Measurements from ENCODE around the gene ZCCHC24. TPM values are rescaled to one million over a fixed set of nuclear protein-coding genes. Genes with fewer than 3 reads are reported as not detected.

Gene ZCCHC24
- total RNA-seq, 1 experiment from 2014 or later = 3.8 TPM

DNA sequence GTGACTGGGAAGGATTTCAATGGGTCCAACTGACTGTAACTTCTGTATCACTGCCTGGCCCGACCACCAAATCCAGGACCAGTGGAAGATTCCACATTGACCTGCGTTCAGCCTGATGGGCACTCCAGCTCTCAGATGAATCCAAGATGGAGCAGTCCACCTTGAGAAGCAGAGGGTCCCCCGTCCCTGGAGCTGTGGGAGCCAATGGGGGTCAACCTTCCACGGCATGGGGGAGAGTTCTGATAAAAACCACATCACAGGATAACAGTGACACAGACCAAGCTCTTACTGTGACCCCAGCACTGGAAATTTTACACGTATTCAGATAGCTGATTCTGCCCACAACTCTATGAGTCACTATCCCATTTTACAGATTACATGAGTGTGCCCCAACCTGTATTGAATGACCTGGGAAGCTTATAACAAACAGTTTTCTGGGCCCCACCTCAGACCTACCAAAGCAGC is 11.2 kb downstream of the ZCCHC24 start:
- Histone ChIP-seq H4K91ac (ENCODE audit: insufficient read length, low read depth, low read length) (no peak overlapping the region), H3K79me2 (ENCODE audit: insufficient read depth, low read length) (no peaks in the 10 kb centered on the region), H2BK120ac (ENCODE audit: low read depth, low read length, poor library complexity, severe bottlenecking) (no peak overlapping the region), H4K20me1 (ENCODE audit: control insufficient read depth, insufficient read depth, insufficient read length) (no peaks in the 10 kb centered on the region), H3K27me3 (ENCODE audit: insufficient read depth, low read length) (no peaks in the 10 kb centered on the region), H3K18ac (ENCODE audit: insufficient read length, low read depth, low read length) (no peak overlapping the region), H2BK15ac (ENCODE audit: low read depth, low read length) (no peak overlapping the region), H3K4me1 (ENCODE audit: insufficient read depth, low read length) (no peaks in the 10 kb centered on the region), H2BK5ac (ENCODE audit: insufficient read length, low read length) (no peak overlapping the region), H3K4ac (ENCODE audit: low read depth, low read length) (no peak overlapping the region), H3K14ac (ENCODE audit: insufficient read depth, low read length) (no peak overlapping the region; the same call in 1 of the 2 replicates), H4K5ac (ENCODE audit: insufficient read length, low read depth, low read length) (no peak overlapping the region), H3K56ac (ENCODE audit: insufficient read length, low read depth, low read length) (no peak overlapping the region), H3T11ph (ENCODE audit: low read length) (no peak overlapping the region), H3K23me2 (ENCODE audit: insufficient read length, low read depth, low read length, poor library complexity, severe bottlenecking) (no peaks in the 10 kb centered on the region), H3K9ac (ENCODE audit: extremely low read depth, insufficient read length, low read length) (no peak overlapping the region), H3K27ac (ENCODE audit: insufficient read length, low read depth, low read length) (no peak overlapping the region), H2BK20ac (ENCODE audit: low read depth, low read length, poor library complexity, severe bottlenecking) (no peak overlapping the region), H2AK5ac (ENCODE audit: insufficient read length, low read length) (no peak overlapping the region), H3K9me3 (ENCODE audit: control insufficient read depth, low read depth, low read length) (no peaks in the 10 kb centered on the region), H3K4me2 (ENCODE audit: insufficient read depth, insufficient read length, low read length) (no peak overlapping the region), H4K8ac (replicated peaks; ENCODE audit: insufficient read length, low read depth, low read length) (no peak overlapping the region), H2AFZ (ENCODE audit: low read length) (no peak overlapping the region), H2BK12ac (ENCODE audit: insufficient read length, low read depth, low read length) (no peak overlapping the region), H3K79me1 (ENCODE audit: insufficient read depth, low read depth, low read length, poor library complexity, severe bottlenecking) (no peaks in the 10 kb centered on the region), H3K23ac (ENCODE audit: insufficient read length, low read depth, low read length) (no peak overlapping the region)
- Mint-ChIP-seq H3K27me3 (ENCODE audit: low read depth) (no peaks in the 10 kb centered on the region; the same call in 1 of the 2 replicates), H3K4me1 (peaks cover 5 to 39% of the 10 kb centered on the region in 2 experiments), H3K4me3 (no peak overlapping the region), H3K9me3 (no peaks in the 10 kb centered on the region), H3K36me3 (ENCODE audit: insufficient read depth in 1 of 3, low read depth in 3 of 3) (no peaks in the 10 kb centered on the region), H3K27ac (no peak overlapping the region; a peak in 1 of 7 replicates)
- TF ChIP-seq, protein P1, sequence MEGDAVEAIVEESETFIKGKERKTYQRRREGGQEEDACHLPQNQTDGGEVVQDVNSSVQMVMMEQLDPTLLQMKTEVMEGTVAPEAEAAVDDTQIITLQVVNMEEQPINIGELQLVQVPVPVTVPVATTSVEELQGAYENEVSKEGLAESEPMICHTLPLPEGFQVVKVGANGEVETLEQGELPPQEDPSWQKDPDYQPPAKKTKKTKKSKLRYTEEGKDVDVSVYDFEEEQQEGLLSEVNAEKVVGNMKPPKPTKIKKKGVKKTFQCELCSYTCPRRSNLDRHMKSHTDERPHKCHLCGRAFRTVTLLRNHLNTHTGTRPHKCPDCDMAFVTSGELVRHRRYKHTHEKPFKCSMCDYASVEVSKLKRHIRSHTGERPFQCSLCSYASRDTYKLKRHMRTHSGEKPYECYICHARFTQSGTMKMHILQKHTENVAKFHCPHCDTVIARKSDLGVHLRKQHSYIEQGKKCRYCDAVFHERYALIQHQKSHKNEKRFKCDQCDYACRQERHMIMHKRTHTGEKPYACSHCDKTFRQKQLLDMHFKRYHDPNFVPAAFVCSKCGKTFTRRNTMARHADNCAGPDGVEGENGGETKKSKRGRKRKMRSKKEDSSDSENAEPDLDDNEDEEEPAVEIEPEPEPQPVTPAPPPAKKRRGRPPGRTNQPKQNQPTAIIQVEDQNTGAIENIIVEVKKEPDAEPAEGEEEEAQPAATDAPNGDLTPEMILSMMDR (conservative IDR thresholded peaks at IDR 0.05) = no peak
- WGBS (ENCODE audit: extremely low coverage, insufficient read length, low lambda C conversion rate) = no CpG with 5 or more reads among the region's 5 CpGs
- no peak for DNase-seq
